ENCODE data around the gene MICAL1.
A peak's percentile ranks its signal among the peaks of the same experiment; 100 is the strongest.

MICAL1 gene, protein sequence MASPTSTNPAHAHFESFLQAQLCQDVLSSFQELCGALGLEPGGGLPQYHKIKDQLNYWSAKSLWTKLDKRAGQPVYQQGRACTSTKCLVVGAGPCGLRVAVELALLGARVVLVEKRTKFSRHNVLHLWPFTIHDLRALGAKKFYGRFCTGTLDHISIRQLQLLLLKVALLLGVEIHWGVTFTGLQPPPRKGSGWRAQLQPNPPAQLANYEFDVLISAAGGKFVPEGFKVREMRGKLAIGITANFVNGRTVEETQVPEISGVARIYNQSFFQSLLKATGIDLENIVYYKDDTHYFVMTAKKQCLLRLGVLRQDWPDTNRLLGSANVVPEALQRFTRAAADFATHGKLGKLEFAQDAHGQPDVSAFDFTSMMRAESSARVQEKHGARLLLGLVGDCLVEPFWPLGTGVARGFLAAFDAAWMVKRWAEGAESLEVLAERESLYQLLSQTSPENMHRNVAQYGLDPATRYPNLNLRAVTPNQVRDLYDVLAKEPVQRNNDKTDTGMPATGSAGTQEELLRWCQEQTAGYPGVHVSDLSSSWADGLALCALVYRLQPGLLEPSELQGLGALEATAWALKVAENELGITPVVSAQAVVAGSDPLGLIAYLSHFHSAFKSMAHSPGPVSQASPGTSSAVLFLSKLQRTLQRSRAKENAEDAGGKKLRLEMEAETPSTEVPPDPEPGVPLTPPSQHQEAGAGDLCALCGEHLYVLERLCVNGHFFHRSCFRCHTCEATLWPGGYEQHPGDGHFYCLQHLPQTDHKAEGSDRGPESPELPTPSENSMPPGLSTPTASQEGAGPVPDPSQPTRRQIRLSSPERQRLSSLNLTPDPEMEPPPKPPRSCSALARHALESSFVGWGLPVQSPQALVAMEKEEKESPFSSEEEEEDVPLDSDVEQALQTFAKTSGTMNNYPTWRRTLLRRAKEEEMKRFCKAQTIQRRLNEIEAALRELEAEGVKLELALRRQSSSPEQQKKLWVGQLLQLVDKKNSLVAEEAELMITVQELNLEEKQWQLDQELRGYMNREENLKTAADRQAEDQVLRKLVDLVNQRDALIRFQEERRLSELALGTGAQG

DNA sequence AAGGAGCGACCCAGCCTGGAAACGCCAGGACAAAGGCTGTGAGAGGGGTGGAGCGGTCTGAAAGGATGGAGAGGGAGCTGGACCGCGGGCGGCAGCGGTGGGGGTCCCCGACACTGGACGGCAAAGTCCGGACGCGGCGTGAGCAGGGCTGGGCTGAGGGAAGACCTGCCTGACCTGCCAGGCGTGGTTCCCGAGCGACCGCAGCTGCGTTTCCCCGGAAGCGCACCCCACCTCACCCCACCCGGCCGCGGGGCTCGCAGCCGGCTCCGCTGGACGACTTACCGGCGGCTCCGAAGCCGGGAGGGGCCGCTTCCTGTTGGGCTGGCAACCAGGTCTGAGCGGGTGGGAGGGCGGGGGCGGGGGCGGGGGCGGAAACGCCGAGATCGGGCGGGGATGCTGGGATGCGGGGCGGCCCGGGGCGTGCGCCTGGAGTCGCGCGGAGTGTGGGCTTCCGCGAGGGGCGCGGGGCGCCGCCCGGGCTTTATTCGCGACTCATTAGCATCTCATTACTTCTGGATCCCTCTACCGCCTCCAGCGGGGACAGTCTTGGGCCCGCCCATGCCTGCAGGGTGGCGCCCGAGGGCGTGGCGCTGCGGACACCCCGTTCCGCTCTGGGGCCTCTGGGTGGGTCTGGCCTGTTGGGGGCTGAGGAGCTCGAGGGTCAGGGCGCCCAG lies at the start of gene MICAL1:
Gene MICAL1 (minus strand): TSS at position 336 of the 674 bp plus-strand sequence. CDS start 1,576 bp downstream, outside the sequence.
- DNase-seq: peak; percentile 40 to 61

DNA sequence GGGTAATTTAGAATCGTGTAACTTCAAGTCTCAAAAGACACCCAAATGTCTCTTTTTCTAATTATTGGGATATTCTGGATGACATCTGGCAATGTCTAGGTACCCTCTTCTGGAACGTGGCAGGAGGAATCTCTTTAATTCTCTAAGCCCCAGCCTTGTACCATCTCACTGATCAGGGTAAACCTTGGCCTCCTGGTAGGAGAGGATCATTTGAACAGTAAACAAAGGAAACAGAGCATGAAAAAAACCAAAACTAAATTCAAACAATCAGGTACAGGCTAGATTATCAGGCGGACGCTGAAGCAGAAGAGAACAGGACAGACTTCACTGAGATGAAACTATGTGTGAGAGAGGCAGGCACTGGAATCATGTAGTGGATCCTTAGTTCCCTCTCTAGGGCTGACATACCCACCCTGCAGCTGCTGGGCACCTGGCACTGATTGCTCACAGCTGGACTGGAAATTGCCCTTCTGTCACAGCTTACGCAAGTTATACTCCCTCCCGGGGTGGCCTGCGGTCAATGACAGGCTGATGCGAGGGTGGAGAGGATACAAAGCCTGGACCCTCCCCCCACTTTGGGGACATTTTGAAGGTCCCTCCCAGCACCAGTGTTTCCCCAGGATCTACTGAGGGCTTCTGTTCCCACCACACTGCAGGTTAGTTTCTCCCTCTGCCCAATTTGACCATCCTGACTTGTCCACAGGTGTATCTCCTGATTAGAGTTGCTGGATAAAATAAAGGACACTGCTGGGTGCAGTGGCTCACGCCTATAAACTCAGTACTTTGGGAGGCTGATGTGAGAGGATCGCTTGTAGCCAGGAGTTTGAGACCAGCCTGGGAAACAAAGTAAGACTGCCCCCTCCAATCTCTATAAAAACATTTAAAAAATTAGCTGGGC lies 48.0 kb upstream of the MICAL1 start:
- no peak for DNase-seq

DNA sequence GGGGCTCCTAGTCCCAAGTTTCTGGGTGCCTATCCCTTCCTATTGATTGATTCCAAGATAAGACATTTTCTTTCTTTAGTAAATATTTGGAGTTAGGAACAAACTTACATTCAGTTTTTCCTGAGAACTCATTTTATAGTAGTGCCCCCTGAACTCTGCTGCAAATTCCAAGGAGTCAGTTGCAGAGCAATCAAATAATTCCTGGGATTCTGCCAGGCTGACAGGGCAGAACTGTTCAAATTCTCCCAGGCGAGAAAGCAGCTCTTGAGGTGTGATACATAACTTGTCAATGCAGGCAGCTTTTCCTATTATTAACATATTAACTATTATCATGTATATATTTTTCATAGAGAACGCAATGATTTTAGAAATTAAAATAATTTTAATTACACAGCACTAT lies 43.4 kb upstream of the MICAL1 start:
- no peak for DNase-seq

DNA sequence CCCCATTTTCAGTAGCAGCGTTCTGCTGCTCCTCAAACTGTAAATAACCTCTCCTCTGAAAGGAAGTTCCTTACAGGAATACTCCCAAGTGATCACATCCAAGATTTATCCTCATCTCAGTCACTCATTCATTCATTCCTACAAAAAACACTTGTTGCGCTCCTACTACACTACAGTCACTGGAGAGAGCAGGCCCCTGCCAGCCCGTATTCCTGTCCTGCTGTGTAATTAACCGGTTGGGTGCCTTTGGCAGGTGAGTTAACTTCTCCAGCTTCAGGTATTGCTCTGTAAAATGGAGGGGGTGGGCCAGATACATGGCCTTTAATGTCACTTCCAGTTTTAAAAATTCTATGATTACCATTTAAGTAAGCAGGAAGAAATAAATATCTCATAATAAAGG lies 42.5 kb upstream of the MICAL1 start:
- DNase-seq: no peak

DNA sequence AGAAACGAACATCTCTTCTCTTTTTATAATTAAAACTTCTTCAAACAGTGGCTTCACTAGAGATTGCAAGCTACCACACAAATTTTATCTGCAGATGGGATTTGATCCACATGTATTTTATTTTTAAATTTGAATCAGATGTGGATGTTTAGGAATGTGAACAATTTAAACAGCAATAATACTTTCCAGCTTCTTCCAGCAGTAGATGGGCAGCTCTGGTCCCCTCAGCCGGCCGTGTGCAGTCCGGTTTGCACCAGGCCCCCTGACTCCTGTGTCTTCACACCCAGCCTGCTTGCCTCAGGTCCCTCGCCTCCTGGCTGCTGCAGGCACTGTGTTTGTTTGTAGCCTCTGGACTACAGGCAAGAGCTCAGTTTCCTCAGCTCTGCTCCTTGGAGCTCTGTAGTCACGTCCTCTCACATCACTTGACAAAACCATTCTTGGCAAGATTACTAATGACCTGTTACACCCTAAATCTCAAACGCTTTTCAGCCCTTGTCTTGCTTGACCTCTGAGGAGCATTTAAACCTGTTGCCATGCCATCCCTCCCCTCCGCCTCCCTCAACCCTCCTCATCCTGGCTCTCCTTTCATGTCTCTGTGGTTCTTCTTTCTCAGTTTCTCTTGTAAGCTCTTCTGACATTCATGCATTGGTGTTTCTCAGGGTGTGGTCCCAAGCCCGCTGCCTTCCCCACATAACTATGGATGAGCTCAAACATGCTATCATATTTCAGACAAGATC lies 40.6 kb upstream of the MICAL1 start:
- no peak for DNase-seq

DNA sequence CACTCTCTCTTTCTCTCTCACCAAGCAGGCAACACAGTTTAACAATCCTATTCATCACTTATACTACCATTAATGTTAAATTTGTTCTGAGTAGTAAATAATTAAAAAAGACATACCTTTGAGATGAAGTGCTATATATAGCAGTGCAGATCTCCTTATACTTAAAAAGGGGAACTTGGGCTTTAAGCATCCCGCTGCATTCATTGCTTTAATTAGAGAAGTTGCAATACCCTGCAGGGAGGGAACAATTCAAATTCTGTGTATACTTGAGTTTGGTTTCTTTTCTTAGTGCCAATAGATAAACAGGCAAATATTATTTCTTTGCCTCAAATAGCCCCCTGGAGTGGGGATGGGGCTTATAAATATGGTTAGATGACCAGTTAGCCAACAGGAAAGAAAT lies 38.3 kb upstream of the MICAL1 start:
- DNase-seq: no peak

DNA sequence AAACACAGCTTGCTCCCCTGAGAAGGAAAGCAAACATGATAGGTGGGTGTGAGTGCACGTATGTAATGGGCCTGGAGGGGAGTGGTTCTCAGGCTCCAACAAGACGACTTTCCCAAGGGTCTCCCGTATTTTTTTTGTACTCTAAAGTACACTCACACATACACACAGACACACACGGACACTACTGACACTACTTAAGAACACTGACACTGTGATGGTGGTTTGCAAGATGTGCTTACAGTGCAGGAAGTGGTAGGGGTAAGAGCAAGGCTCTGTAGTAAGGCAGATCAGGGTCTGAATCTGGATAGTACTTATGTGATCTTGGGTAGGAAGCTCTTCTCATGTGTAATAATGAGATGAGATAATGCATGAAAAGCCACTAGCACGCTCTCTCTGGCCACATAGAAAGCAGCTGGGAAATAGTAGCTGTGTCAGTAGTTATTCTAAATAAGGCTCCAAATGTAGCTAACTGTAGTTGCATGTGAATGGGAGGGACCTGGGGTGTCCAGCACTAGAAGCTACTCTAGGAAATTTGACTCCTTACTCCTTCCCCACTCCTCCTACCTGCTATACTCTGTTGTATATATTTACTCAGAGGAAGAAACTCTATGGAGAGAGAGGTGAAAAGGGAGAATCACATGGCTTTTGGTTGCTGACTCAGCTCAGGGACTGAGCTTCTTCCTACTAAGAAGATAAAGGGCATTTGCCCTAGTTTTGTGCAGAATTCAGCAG lies 35.8 kb upstream of the MICAL1 start:
- peak in 1 of 2 experiments; percentile 27 for DNase-seq

DNA sequence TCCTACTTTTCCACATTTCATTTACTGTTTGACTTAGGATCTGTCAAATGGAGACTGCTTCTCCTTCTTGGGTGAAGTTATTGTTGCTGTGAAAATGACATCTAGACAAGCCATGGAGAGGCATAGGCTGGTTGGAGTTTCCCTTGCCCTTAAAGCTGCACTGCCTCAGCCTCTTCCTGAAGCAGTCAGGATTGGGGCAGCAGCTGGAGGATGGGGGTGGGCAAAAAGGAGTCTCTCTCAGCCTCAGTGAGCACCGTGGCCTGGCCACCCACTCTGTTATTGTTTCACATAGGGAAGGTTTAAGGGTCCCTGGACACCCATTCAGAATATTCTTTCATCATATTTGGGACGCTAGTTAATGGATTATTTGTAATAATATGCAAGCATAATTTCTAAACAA lies 35.1 kb upstream of the MICAL1 start:
- no peak for DNase-seq

DNA sequence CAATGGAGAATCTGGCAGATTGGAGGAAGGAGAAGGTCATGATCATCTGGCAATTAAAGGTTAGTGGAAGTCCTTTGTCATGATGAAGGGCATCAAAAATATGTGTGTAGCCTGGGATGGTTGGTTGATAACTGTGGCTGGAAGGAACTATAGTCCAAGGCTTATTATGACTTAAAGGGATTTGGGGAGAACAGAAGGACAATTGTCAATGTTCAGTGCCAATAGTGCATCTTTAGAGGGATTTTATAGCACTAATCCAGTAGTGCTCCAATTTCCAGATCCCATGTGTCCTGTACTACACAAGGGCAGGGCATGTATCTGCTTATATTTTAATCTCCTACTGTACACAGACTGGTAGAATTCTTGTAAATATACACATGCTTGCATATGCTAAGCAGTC lies 32.4 kb upstream of the MICAL1 start:
- no peak for DNase-seq

DNA sequence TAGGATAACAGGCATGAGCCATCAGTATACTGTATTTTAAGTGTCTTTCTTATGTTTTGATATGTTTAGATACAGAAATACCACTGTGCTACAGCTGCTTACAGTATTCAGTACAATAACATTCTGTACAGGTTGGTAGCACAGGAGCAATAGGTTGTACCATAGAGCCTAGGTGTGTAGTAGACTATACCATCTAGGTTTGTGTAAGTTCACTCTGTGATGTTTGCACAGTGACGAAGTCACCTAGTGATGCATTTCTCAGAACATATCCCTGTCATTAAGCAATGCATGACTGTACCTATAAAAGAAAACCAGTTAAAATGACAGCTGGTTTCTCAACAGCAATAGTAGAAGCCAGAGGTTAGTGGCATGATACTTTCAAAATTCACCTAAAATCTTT lies 30.5 kb upstream of the MICAL1 start:
- DNase-seq: no peak

DNA sequence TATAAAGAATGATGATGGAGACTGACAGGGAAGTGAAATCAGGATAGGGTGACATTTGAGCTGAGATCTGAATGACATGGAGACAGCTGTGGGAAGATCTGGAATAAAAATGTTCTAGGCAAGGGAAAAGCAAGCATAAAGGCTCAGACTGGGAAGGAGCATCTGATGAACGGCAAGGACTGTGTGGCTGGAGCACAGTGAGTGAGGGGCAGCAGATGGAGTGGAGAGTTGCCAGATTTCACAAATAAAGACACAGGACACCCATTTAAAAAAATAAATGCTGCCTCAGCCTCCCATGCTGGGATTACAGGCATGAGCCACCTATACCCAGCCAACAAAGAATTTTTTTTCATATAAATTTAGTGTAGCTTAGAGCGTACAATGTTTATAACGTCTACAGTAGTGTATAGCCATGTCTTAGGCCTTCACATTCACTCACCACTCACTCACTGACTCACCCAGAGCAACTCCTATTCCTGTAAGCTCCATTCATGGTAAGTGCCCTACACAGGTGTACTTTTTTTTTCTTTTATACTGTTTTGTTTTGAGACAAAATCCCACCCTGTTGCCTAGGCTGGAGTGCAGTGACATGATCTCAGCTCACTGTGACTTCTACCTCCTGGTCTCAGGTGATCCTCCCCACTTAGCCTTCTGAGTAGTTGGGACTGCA lies 29.8 kb upstream of the MICAL1 start:
- DNase-seq: no peak

DNA sequence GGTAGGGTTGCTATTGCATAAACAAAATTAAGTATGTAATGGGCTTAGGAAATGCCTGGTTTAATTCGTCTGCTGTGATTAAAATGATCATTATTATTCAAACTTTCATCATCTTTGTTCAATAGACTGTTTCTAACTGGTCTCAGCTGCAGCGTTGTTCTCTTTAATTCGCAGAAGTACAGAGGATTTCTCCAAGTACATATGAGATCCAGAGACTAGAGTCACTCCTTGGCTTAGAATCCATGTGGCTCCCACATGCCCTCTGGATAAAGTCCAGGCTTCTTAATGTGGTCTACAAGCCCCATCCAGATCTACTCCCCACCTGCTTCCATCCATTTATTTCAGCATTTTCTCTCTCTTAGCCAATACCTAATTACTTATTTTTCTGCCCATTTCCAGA lies 28.6 kb upstream of the MICAL1 start:
- no peak for DNase-seq

DNA sequence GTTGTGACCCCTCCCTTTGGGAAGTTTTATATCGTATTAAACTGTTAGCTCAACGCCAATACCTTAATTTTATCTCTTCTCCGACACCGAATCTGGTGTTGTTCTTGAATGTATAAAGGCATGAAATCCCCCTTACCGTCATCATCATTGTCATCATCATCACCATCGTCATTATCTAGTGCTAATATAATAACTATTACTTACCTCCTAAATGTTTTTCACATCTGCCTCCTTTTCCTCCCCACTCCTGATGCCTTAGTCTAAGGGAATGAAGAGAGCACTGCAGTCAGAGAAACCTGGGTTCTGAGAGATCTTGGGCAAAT lies 28.1 kb upstream of the MICAL1 start:
- DNase-seq: no peak

DNA sequence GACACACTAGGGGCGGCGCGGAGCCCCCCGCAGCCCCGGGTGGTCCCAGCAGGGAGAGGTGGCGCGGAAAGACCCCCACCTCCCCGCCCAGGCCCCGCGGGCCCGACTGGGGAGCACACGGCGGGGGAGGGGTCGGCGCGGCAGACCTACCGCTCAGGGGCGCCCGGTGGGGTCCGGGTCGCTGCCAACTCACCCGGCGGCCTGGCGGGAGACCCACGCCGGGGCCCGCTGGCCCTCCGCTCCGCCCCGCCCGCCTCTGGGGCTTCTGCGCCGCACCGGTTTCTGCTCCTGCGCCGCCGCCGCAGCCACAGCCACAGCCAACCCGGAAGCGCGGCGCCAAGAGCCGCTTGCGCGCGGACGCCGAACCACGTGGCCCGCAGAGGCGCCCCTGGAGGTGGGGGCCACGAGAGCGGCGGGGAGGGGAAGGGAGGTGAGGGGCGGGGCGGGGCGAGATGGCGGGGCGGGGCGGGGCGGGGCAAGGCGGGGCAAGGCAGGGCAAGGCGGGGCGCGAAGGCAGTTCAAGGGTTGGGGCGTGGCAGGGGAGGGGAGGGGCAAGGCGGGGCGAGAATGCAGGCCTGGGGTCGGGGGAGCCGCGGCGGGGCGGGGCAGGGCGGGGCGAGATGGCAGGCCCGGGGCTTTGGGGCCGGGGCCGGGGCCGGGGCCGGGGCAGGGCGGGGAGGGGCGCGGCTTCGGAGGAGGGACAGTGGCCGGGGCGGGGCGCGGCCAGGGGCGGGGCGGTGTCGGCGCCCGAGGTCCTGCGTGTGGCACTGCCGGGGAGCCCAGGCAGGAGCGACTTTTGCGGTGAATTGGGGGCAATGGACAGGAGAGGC lies 27.5 kb upstream of the MICAL1 start, which contains the start of gene ZBTB24:
Gene ZBTB24 (minus strand): TSS at position 315 of the 830 bp plus-strand sequence. CDS start 1,193 bp downstream, outside the sequence.
- DNase-seq: peak; percentile 80 to 92

DNA sequence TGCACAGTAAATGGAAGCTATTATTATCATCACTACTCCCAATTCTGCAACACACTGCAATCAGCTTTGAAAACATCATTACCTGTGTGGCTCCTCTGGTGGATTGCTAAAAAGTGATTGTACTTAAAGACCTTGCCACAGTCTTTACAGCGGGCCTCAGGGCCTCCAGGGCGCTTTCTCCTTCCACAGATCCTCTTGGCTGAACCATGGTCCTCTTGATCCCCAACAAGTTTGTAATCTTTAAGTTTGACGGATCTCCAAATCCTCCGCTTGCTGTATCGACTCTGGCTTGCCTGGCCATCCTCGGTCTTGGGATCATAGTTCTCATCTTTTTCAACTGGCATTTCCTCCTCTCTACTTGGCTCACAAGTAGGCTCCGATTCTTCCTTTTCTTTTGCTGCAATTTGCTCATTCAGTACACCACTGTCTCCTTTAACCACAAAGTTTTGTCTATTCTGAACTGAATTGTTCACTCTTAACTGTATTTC lies 25.5 kb upstream of the MICAL1 start:
- no peak for DNase-seq

DNA sequence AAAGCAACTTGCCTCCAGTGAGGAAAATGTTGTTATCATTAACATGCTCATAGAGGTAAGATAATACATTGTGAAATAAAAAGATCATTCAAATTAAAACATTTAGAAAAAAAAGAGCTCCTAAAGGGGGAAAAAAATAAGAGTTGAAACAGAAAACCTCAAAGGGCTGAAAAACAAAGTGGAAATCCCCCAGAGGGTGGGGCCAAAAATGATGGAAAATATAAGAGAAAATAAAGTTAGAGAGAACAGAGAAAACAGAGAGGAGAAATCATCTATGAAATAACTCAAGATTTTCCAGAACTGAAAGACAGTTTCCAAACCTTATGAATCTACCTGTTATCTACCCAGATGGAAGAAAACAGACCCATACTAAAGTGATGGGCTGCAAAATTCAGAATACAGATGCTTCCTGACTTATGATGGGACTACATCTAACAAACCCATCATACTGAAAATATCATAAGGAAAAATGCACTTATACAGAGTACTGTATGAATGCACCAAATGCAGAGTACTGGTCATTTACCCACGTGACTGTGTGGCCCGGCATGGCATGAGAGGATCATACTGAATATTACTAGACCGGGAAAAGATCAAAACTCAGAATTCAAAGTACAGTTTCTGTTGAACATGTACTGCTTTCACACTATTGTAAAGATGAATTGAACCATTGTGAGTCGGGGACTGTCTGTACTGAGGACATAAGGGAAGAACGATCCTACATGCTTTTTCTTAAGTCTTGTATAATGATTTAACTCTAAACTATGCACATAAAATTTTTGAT lies 23.5 kb upstream of the MICAL1 start:
- no peak for DNase-seq

DNA sequence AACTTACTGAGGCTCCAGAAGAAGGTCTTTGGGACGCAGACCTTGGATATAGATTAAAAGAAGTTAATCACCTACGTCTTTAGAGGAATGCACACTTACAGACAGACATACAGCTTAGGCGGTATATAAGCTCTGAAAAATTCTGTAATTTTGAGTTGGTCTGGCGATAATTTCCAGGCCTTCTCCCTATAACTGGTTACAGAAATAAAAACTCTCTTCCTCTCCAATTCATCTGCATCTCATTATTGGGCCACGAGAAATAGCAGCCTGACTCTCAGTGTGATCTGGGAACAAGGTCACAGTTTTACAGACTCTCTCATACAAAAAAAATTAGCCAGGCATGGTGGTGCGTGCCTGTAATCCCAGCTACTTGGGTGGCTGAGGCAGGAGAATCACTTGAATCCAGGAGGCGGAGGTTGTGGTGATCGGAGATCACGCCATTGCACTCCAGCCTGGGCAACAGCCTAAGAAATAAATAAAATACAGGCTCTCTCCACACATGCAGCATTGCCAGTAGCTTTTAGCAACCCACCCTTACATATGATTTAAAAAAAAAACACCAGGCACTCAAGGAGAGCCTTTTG lies 22.7 kb upstream of the MICAL1 start:
- DNase-seq: no peak

DNA sequence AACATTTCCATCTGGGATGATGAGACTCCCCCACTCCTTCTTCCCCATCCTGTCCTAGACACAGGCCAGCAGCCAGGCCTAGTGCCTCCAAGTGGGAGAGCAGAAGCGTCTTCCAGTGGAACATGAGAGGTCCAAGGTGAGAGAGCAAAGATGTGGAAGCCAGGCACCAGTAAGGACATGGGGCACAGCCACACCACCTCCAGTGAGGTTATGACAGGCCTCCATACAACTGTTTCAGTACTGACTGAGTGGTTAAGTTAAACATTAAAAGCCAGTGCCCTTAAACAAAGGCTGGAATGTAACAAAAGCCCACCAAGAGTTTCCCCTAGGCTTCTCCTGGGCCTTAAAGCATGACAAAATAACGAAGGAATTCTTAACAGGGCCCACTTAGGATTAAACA lies 22.2 kb upstream of the MICAL1 start:
- DNase-seq: no peak
